ENCODE results near the gene CTSD.

Gene CTSD

DNA sequence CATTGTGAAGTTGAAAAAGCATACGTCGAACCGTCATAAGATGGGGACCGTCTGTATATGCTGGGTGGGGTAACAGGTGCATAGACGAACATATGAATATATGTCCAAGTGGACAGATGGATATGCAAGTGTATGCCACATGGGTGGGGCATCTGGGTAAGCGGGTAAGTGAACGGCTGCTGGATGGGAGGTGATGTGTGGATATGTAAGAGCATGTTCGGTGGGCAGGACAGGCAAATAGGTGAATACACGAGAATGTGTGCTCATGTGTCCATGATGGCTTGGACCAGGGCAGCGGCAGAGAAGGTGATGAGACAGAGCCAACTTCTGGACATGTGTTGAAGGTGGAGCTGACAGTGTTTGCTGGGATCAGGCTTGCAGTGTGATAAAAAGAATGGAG is 25.3 kb downstream of the CTSD start:
- Histone ChIP-seq H3K27ac (ENCODE audit: low read depth, low read length, severe bottlenecking) (no peak overlapping the region), H3K36me3 (ENCODE audit: control insufficient read depth, insufficient read depth, low read length) (no peaks in the 10 kb centered on the region), H3K4me3 (ENCODE audit: extremely low read depth, insufficient read depth, low read length, poor library complexity, severe bottlenecking) (no peak overlapping the region), H3K4me1 (ENCODE audit: control insufficient read depth, insufficient read depth, low read length, poor library complexity, severe bottlenecking) (no peaks in the 10 kb centered on the region), H3K9me3 (ENCODE audit: control insufficient read depth, low read length) (no peaks in the 10 kb centered on the region)
- WGBS, 2 experiments (ENCODE audit: insufficient coverage in 2 of 2): 95 to 97% methylated on average over 10 of the region's 10 CpGs

DNA sequence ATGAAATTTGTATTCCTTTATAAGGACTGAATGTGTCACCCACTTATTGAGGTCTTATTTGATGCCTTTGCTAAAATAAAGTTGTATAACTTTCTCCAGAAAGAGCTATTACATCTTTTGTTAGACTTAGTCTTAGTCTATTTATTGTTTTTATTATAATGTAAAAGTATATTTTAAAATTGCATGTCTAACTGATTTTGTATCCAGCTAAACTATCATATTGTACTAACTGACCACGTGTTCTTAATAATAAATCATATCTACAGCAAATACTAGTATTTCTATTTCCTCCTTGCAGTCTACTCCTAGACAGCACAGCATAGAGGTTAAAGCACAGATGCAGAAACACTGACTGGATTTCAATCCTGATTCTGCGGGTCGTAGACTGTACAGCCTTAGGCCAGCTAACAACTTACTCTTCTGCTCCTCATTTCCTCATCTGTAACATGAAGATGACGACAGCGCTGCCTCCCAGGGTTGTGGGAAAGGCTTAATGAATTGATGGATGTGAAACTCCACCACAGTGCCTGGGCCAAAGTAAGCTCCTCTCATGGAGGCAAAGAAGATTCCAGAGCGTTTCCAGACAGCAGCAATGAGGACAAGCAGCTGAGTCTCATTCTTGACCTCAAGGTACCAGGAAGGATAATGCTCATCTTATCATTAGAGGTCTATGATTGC is 26.5 kb downstream of the CTSD start:
- 77 to 79% methylated on average over 3 to 4 of the region's 6 CpGs for WGBS, 2 experiments (ENCODE audit: insufficient coverage in 2 of 2)
- Histone ChIP-seq H3K4me1 (ENCODE audit: control insufficient read depth, insufficient read depth, low read length, poor library complexity, severe bottlenecking) (no peaks in the 10 kb centered on the region), H3K9me3 (ENCODE audit: control insufficient read depth, low read length) (no peaks in the 10 kb centered on the region)

DNA sequence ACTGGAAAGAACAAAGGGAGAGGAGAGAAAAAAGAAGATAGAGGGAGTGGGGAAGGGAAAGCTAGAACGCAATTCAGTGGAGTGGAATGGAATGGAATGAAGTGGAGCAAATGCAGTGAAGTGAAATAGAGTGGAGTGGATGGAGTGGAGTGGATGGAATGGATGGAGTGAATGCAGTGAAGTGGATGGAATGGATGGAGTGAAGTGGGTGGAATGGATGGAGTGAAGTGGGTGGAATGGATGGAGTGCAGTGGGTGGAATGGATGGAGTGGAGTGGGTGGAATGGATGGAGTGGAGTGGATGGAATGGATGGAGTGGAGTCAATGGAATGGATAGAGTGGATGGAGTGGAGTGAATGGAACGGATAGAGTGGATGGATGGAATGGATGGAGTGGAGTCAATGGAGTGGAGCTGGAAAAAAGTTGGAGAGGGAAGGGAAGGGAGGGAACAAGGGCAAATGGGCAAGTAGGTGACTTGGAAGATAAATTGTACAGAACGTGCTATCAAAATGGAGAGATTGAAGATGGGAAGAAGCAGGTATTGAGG is 27.2 kb downstream of the CTSD start:
- H3K36me3 ChIP-seq (ENCODE audit: control insufficient read depth, insufficient read depth, low read length): no peaks in the 10 kb centered on the region
- 56 to 70% methylated on average over 2 to 3 of the region's 3 CpGs for WGBS, 2 experiments (ENCODE audit: insufficient coverage in 2 of 2)
- H3K4me3 ChIP-seq (ENCODE audit: extremely low read depth, insufficient read depth, low read length, poor library complexity, severe bottlenecking): no peak overlapping the region
- no peaks in the 10 kb centered on the region for H3K4me1 ChIP-seq (ENCODE audit: control insufficient read depth, insufficient read depth, low read length, poor library complexity, severe bottlenecking)
- no peak overlapping the region for H3K27ac ChIP-seq (ENCODE audit: low read depth, low read length, severe bottlenecking)
- no peaks in the 10 kb centered on the region for H3K9me3 ChIP-seq (ENCODE audit: control insufficient read depth, low read length)

More for the DNA sequence above, 26.5 kb downstream of the CTSD start:
- H3K4me3 ChIP-seq (ENCODE audit: extremely low read depth, insufficient read depth, low read length, poor library complexity, severe bottlenecking): no peak overlapping the region
- no peak overlapping the region for H3K27ac ChIP-seq (ENCODE audit: low read depth, low read length, severe bottlenecking)
- no peaks in the 10 kb centered on the region for H3K36me3 ChIP-seq (ENCODE audit: control insufficient read depth, insufficient read depth, low read length)

DNA sequence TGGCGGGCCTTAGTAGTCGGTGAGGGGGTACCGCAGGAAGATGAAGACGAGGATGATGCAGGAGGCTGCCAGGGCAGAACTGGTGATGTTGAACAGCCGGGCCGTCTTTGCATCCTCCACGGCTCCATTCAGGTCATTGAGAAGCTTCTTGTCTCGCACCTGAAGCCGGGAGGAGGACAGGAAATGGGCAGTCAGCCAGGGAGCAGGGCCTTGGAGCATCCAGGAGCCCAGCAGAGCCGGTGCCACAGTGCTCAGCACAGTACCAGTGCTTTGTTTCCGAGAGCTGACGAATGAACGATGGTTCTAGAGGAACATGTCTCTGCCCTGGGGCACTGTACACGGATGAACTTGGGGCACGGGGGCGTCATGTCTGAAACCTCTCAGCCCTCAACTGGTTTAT is 28.5 kb downstream of the CTSD start:
- Histone ChIP-seq H3K27ac (ENCODE audit: low read depth, low read length, severe bottlenecking) (no peak overlapping the region), H3K36me3 (ENCODE audit: control insufficient read depth, insufficient read depth, low read length) (no peaks in the 10 kb centered on the region), H3K4me1 (ENCODE audit: control insufficient read depth, insufficient read depth, low read length, poor library complexity, severe bottlenecking) (no peaks in the 10 kb centered on the region), H3K4me3 (ENCODE audit: extremely low read depth, insufficient read depth, low read length, poor library complexity, severe bottlenecking) (no peak overlapping the region), H3K9me3 (ENCODE audit: control insufficient read depth, low read length) (no peaks in the 10 kb centered on the region)
- WGBS, 2 experiments (ENCODE audit: insufficient coverage in 2 of 2): 87 to 90% methylated on average over 13 to 15 of the region's 16 CpGs

DNA sequence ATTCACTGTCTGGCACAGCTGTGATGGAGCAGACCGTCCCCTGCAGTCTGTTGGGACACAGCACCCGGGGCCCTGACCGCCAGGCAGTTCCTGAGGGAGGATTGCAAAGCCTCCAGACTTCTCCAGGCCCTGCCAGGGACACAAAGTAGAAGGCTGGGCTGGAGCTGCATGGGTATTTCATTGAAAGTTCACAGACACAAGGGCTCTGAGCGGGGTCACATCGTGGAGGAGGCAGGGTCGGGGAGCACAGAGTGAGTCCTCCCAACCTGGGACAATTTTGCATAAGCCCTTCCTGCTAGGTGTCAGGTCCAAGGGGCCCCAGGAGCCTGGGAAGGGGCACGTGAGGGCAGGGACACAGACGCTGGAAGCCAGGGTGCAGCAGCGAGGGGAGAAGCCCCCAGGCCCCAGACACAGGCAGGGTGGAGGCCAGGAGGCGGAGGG is 29.1 kb downstream of the CTSD start:
- Histone ChIP-seq H3K4me1 (ENCODE audit: control insufficient read depth, insufficient read depth, low read length, poor library complexity, severe bottlenecking) (no peaks in the 10 kb centered on the region), H3K36me3 (ENCODE audit: control insufficient read depth, insufficient read depth, low read length) (no peaks in the 10 kb centered on the region), H3K4me3 (ENCODE audit: extremely low read depth, insufficient read depth, low read length, poor library complexity, severe bottlenecking) (no peak overlapping the region), H3K9me3 (ENCODE audit: control insufficient read depth, low read length) (no peaks in the 10 kb centered on the region), H3K27ac (ENCODE audit: low read depth, low read length, severe bottlenecking) (no peak overlapping the region)
- WGBS, 2 experiments (ENCODE audit: insufficient coverage in 2 of 2): 75 to 84% methylated on average over 8 to 9 of the region's 10 CpGs

DNA sequence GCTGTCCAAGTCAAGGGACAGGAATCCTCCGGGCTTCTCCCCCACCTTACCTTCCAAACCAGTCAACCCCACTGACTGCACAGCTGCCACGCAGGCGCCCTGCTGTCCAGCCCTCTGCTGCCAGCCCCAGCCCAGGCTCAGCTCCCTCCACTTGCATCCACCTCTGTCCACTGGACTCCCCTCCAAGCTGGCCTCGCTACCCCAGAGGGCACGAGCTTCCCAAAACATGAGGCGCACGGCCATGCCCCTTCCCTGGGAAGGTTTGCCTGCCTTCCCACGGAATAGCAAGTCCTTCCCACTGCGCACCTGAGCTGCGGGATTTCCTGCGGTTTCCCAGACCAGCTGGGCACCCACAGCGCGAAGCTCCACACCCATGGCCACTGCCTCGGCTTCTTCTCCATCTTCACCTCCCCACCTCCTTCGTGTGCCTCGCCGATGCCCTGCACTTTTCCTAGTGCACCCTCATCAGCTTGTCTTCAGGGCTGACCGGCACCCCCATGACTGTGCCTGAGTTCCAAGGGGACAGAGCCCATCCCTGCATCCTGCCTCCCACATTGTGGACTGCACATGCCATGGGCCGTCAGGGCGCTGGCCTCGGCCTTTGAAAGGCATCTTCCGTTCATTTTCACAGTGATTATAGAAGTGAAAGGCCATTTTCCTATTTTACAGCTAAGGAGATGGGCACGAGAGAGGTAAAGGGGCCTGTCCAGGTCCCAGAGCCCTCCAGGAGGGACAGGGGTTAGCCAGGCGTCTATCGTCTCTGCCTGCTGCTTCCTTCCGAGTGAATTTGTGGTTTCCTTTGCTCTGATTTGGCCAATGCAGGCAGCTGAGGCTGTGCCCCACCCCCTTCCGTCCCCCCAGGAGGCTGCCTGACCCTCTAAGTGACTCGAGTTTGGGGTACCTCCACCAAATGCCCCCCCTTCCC is 29.7 kb downstream of the CTSD start:
- Histone ChIP-seq H3K36me3 (ENCODE audit: control insufficient read depth, insufficient read depth, low read length) (no peaks in the 10 kb centered on the region), H3K4me3 (ENCODE audit: extremely low read depth, insufficient read depth, low read length, poor library complexity, severe bottlenecking) (no peak overlapping the region), H3K9me3 (ENCODE audit: control insufficient read depth, low read length) (no peaks in the 10 kb centered on the region), H3K27ac (ENCODE audit: low read depth, low read length, severe bottlenecking) (no peak overlapping the region), H3K4me1 (ENCODE audit: control insufficient read depth, insufficient read depth, low read length, poor library complexity, severe bottlenecking) (no peaks in the 10 kb centered on the region)
- 88 to 90% methylated on average over 23 to 25 of the region's 28 CpGs for WGBS, 2 experiments (ENCODE audit: insufficient coverage in 2 of 2)

DNA sequence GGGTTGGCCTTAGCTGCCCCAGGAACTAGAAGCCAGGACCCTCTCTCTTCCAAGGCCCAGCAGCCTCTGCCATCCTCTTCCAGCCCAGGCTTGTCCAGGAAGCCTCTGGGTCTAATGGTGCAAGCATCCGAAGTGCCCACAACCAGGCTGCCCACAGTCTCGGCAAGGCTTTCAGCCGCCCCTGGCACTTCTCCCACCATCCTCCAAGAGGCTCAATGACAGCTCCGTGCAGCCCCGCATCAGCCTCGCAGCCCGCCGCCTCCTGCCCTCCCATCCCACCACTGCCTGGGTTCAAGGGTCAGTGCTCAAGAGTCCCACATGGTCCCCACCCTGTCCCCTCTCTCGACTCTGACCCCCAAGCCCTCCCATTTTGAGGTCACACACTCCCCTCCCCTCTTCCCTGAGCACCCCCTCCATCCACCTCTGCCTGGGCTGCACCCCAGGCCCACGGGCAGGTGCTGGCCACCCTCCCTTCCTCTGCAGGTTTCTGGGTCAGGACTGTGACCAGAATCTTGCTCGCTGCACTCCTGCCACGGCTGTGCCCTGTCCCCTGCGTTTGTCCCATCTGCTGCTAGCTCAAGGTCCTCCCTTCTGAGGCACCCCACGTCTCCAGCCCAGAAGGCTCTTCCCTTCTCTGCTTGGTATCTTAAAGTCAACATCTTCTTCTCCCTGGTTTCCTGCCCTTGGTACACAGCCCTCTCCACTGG is 30.6 kb downstream of the CTSD start:
- no peaks in the 10 kb centered on the region for H3K36me3 ChIP-seq (ENCODE audit: control insufficient read depth, insufficient read depth, low read length)
- WGBS, 2 experiments (ENCODE audit: insufficient coverage in 2 of 2): 87 to 90% methylated on average over 12 to 14 of the region's 14 CpGs
- no peaks in the 10 kb centered on the region for H3K4me1 ChIP-seq (ENCODE audit: control insufficient read depth, insufficient read depth, low read length, poor library complexity, severe bottlenecking)
- no peak overlapping the region for H3K27ac ChIP-seq (ENCODE audit: low read depth, low read length, severe bottlenecking)
- no peak overlapping the region for H3K4me3 ChIP-seq (ENCODE audit: extremely low read depth, insufficient read depth, low read length, poor library complexity, severe bottlenecking)
- no peaks in the 10 kb centered on the region for H3K9me3 ChIP-seq (ENCODE audit: control insufficient read depth, low read length)

DNA sequence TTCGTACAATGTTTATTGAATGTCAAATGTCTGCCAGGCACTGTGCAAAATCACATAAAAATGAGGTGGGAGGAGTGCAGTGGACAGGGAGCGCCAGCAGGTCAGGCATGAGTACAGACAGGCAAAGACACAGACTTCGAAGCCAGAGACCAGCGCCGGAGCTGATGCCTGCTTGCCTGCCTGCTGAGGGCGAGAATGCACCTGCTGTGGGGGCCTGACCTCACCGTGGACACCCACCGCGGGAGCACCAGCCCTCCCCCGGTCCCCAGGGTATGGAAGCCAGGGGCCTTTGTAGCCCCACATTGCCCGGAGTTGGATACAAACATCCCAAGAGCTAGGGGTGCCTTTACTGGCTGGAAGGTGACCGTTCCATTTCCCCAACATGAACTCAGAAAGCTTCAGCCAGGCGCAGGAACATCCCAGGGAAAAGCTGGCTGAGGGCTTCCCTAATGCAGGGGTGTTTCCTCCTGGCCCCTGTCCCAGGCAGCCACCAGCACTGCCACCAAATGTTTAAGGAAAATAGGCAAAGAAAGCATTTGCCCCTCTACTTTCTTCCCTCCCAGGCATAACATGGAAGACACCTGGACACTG is 31.2 kb downstream of the CTSD start:
- H3K36me3 ChIP-seq (ENCODE audit: control insufficient read depth, insufficient read depth, low read length): no peaks in the 10 kb centered on the region
- H3K9me3 ChIP-seq (ENCODE audit: control insufficient read depth, low read length): no peaks in the 10 kb centered on the region
- no peak overlapping the region for H3K4me3 ChIP-seq (ENCODE audit: extremely low read depth, insufficient read depth, low read length, poor library complexity, severe bottlenecking)
- WGBS, 2 experiments (ENCODE audit: insufficient coverage in 2 of 2): 54 to 62% methylated on average over 12 to 13 of the region's 13 CpGs
- H3K27ac ChIP-seq (ENCODE audit: low read depth, low read length, severe bottlenecking): no peak overlapping the region
- no peaks in the 10 kb centered on the region for H3K4me1 ChIP-seq (ENCODE audit: control insufficient read depth, insufficient read depth, low read length, poor library complexity, severe bottlenecking)

DNA sequence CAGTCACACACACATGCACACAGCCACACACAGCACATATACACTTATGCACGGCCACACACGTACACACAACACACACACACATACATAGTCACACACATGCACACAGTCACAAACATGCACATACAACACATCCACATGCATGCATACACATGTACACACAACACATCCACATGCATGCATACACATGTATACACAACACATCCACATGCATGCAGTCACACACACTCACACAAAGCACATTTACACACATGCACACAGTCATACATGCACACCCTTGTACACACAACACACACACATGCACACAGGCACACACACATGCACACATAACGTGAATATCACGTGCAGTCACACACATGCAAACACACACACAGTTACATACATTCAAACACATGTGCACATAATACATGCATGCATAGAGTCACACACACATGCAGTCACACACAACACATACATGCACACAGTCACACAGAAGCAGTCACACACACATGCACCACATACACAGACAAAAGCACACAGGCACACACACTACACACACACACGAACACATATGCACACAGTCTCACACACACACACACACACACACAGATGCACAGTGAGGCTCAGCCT is 32.2 kb downstream of the CTSD start:
- WGBS, 2 experiments (ENCODE audit: insufficient coverage in 2 of 2): 86 to 92% methylated on average over 5 of the region's 5 CpGs
- H3K4me3 ChIP-seq (ENCODE audit: extremely low read depth, insufficient read depth, low read length, poor library complexity, severe bottlenecking): no peak overlapping the region
- H3K36me3 ChIP-seq (ENCODE audit: control insufficient read depth, insufficient read depth, low read length): no peaks in the 10 kb centered on the region

More for the DNA sequence above, 32.2 kb downstream of the CTSD start:
- Histone ChIP-seq H3K9me3 (ENCODE audit: control insufficient read depth, low read length) (no peaks in the 10 kb centered on the region), H3K27ac (ENCODE audit: low read depth, low read length, severe bottlenecking) (no peak overlapping the region), H3K4me1 (ENCODE audit: control insufficient read depth, insufficient read depth, low read length, poor library complexity, severe bottlenecking) (no peaks in the 10 kb centered on the region)
